H9 (cell line): ENCODE measurements around the gene COA1. TPM values are rescaled to one million over a fixed set of nuclear protein-coding genes. Genes with fewer than 3 reads are reported as not detected.

ENCODE experiments used
- DNase-seq: peaks from one replicate; pipeline ENCODE4 v3.0.0-alpha.2; 2017
- H2AFZ ChIP-seq: one replicate; pipeline ENCODE4 v1.6.1; 2013; ENCODE audit warnings: mild to moderate bottlenecking, low read length, control low read depth, moderate library complexity
- H2AK5ac ChIP-seq: 2 replicates; pipeline ENCODE4 v1.6.1; 2013; ENCODE audit warnings: low read length, control low read depth, mixed read lengths; ENCODE audit not compliant: insufficient read length
- H2BK120ac ChIP-seq: one replicate; pipeline ENCODE4 v1.6.1; 2013; ENCODE audit warnings: low read depth, mild to moderate bottlenecking, low read length, control low read depth, inconsistent platforms; ENCODE audit not compliant: poor library complexity, severe bottlenecking
- H2BK12ac ChIP-seq: 2 replicates; pipeline ENCODE4 v1.6.1; 2013; ENCODE audit warnings: low read length, control low read depth, mixed read lengths, low read depth; ENCODE audit not compliant: insufficient read length
- H2BK15ac ChIP-seq: 2 replicates; pipeline ENCODE4 v1.6.1; 2013; ENCODE audit warnings: low read depth, low read length, control low read depth
- H2BK20ac ChIP-seq: one replicate; pipeline ENCODE4 v1.6.1; 2013; ENCODE audit warnings: low read depth, mild to moderate bottlenecking, low read length, control low read depth, inconsistent platforms; ENCODE audit not compliant: poor library complexity, severe bottlenecking
- H2BK5ac ChIP-seq: 2 replicates; pipeline ENCODE4 v1.6.1; 2013; ENCODE audit warnings: low read length, control low read depth, mixed read lengths; ENCODE audit not compliant: insufficient read length
- H3K14ac ChIP-seq: 2 replicates; pipeline ENCODE4 v1.6.1; 2013; ENCODE audit warnings: low read length, control low read depth; ENCODE audit not compliant: insufficient read depth
- H3K18ac ChIP-seq: 2 replicates; pipeline ENCODE4 v1.6.1; 2013; ENCODE audit warnings: low read depth, mild to moderate bottlenecking, mixed read lengths, low read length, control low read depth; ENCODE audit not compliant: insufficient read length
- H3K23ac ChIP-seq: 2 replicates; pipeline ENCODE4 v1.6.1; 2013; ENCODE audit warnings: low read length, control low read depth, mixed read lengths, low read depth; ENCODE audit not compliant: insufficient read length
- H3K23me2 ChIP-seq: 2 replicates; pipeline ENCODE4 v1.6.1; 2013; ENCODE audit warnings: low read depth, mild to moderate bottlenecking, mixed read lengths, low read length, control low read depth; ENCODE audit not compliant: insufficient read length, poor library complexity, severe bottlenecking
- H3K27ac ChIP-seq: 2 replicates; pipeline ENCODE4 v1.5.1; 2013; ENCODE audit warnings: low read length, control low read depth, mixed read lengths, low read depth; ENCODE audit not compliant: insufficient read length
- H3K27me3 ChIP-seq: 2 replicates; pipeline ENCODE4 v1.6.1; 2013; ENCODE audit warnings: low read length, control low read depth, inconsistent platforms; ENCODE audit not compliant: insufficient read depth
- H3K4ac ChIP-seq: 2 replicates; pipeline ENCODE4 v1.6.1; 2013; ENCODE audit warnings: low read depth, mild to moderate bottlenecking, control low read depth, inconsistent platforms, low read length, moderate library complexity
- H3K4me1 ChIP-seq: 2 replicates; pipeline ENCODE4 v1.6.1; 2013; ENCODE audit warnings: low read length, control low read depth, inconsistent platforms; ENCODE audit not compliant: insufficient read depth
- H3K4me2 ChIP-seq: 2 replicates; pipeline ENCODE4 v1.6.1; 2013; ENCODE audit warnings: low read length, control low read depth, mixed read lengths; ENCODE audit not compliant: insufficient read length, insufficient read depth
- H3K56ac ChIP-seq: 2 replicates; pipeline ENCODE4 v1.6.1; 2013; ENCODE audit warnings: low read depth, mild to moderate bottlenecking, mixed read lengths, low read length, control low read depth; ENCODE audit not compliant: insufficient read length
- H3K79me1 ChIP-seq: 2 replicates; pipeline ENCODE4 v1.6.1; 2013; ENCODE audit warnings: low read depth, mild to moderate bottlenecking, moderate library complexity, low read length, control low read depth, inconsistent platforms; ENCODE audit not compliant: insufficient read depth, poor library complexity, severe bottlenecking
- H3K79me2 ChIP-seq: 2 replicates; pipeline ENCODE4 v1.6.1; 2013; ENCODE audit warnings: low read length, control low read depth, inconsistent platforms; ENCODE audit not compliant: insufficient read depth
- H3K9ac ChIP-seq: 2 replicates; pipeline ENCODE4 v1.6.1; 2013; ENCODE audit warnings: low read length, control low read depth, mixed read lengths; ENCODE audit not compliant: insufficient read length; ENCODE audit errors: extremely low read depth
- H3K9me3 ChIP-seq: one replicate; pipeline ENCODE4 v1.6.1; 2013; ENCODE audit warnings: low read depth, low read length, inconsistent platforms; ENCODE audit not compliant: control insufficient read depth
- H3T11ph ChIP-seq: one replicate; pipeline ENCODE4 v1.6.1; 2013; ENCODE audit warnings: mild to moderate bottlenecking, low read length, control low read depth, inconsistent platforms
- H4K20me1 ChIP-seq: one replicate; pipeline ENCODE4 v1.6.1; 2013; ENCODE audit not compliant: control insufficient read depth, insufficient read length, insufficient read depth
- H4K5ac ChIP-seq: 2 replicates; pipeline ENCODE4 v1.6.1; 2013; ENCODE audit warnings: low read depth, mild to moderate bottlenecking, mixed read lengths, low read length, control low read depth; ENCODE audit not compliant: insufficient read length
- H4K8ac ChIP-seq: replicated peaks from 2 replicates; pipeline ENCODE4 v1.6.1; 2013; ENCODE audit warnings: low read length, control low read depth, mixed read lengths, low read depth; ENCODE audit not compliant: insufficient read length
- H4K91ac ChIP-seq: 2 replicates; pipeline ENCODE4 v1.6.1; 2013; ENCODE audit warnings: low read depth, mild to moderate bottlenecking, moderate library complexity, mixed read lengths, low read length, control low read depth; ENCODE audit not compliant: insufficient read length
- H3K27ac Mint-ChIP-seq, 3 experiments: 2 replicates in 2 of 3; 3 replicates in 1 of 3; pipeline ENCODE4 v1.8.0; 2020 to 2021; ENCODE audit warnings: mixed read lengths in 3 of 3, mild to moderate bottlenecking in 1 of 3, moderate library complexity in 1 of 3
- H3K27me3 Mint-ChIP-seq: 2 replicates; pipeline ENCODE4 v1.8.0; 2021; ENCODE audit warnings: low read depth, mild to moderate bottlenecking, moderate library complexity, mixed read lengths
- H3K36me3 Mint-ChIP-seq, 3 experiments: 2 replicates in 2 of 3; 3 replicates in 1 of 3; pipeline ENCODE4 v1.8.0; 2020 to 2021; ENCODE audit warnings: low read depth in 3 of 3, mixed read lengths in 3 of 3; ENCODE audit not compliant: insufficient read depth in 1 of 3
- H3K4me1 Mint-ChIP-seq, 2 experiments: 2 replicates each; pipeline ENCODE4 v1.8.0; 2020; ENCODE audit warnings: mixed read lengths in 2 of 2
- H3K4me3 Mint-ChIP-seq, 2 experiments: 2 replicates in 1 of 2; 3 replicates in 1 of 2; pipeline ENCODE4 v1.8.0; 2020 to 2021; ENCODE audit warnings: mild to moderate bottlenecking in 2 of 2, mixed read lengths in 2 of 2, moderate library complexity in 1 of 2
- H3K9me3 Mint-ChIP-seq, 2 experiments: 2 replicates in 1 of 2; 3 replicates in 1 of 2; pipeline ENCODE4 v1.8.0; 2020; ENCODE audit warnings: mild to moderate bottlenecking in 2 of 2, mixed read lengths in 2 of 2, moderate library complexity in 1 of 2
- CTCF ChIP-seq: fragments of 200-600 bp; sonication (generic); conservative IDR thresholded peaks from 3 replicates; pipeline ENCODE4 v1.8.0; 2021; ENCODE audit warnings: antibody characterized with exemption, mild to moderate bottlenecking
- WGBS: extraction: QIAGEN DNeasy Blood & Tissue Kit; methylation state at CpG from one replicate; pipeline ENCODE4 v1.1.7; 2013; ENCODE audit warnings: missing lambda C conversion rate, low lambda C conversion rate, mixed read lengths; ENCODE audit not compliant: insufficient read length; ENCODE audit errors: extremely low coverage; 5-methylcytosine and 5-hydroxymethylcytosine counted together
- total RNA-seq: library from RNA; stranded (reverse); gene quantifications from 2 replicates; pipeline ENCODE4 v1.2.1, GENCODE V29; 2021

The COA1 gene
- total RNA-seq, 1 experiment from 2014 or later: 138 TPM

- no peaks in the 10 kb centered on the region for H3K9me3 ChIP-seq
- H2BK15ac ChIP-seq: no peak overlapping the region
- H2BK20ac ChIP-seq: no peak overlapping the region
- no peak overlapping the region for H3K56ac ChIP-seq
- no peak overlapping the region for H4K8ac ChIP-seq
- Mint-ChIP-seq H3K27me3 (no peaks in the 10 kb centered on the region), H3K4me3 (no peak overlapping the region), H3K4me1 (no peaks in the 10 kb centered on the region), H3K9me3 (no peaks in the 10 kb centered on the region), H3K36me3 (peaks cover 26 to 80% (median 59%) of the 10 kb centered on the region in 3 experiments; a peak in 6 of 7 replicates), H3K27ac (no peak overlapping the region)
- no peak overlapping the region for H2AK5ac ChIP-seq
- H2BK120ac ChIP-seq: no peak overlapping the region
- no peak overlapping the region for H3K23ac ChIP-seq
- no peak overlapping the region for H2AFZ ChIP-seq
- no peaks in the 10 kb centered on the region for H3K23me2 ChIP-seq
- H2BK12ac ChIP-seq: no peak overlapping the region
- H3T11ph ChIP-seq: no peak overlapping the region
- no peak overlapping the region for H4K91ac ChIP-seq
- no peaks in the 10 kb centered on the region for H3K27me3 ChIP-seq
- H3K9ac ChIP-seq: no peak overlapping the region
- no peak overlapping the region for H3K4ac ChIP-seq
- H3K27ac ChIP-seq: no peak overlapping the region
- no peaks in the 10 kb centered on the region for H4K20me1 ChIP-seq
- H2BK5ac ChIP-seq: no peak overlapping the region
- no peak overlapping the region for H3K18ac ChIP-seq
- WGBS: no CpG with 5 or more reads among the region's 2 CpGs
- H3K79me1 ChIP-seq: no peaks in the 10 kb centered on the region
- H3K79me2 ChIP-seq: no peaks in the 10 kb centered on the region
- no peak for TF ChIP-seq CTCF
- H4K5ac ChIP-seq: no peak overlapping the region
- no peaks in the 10 kb centered on the region for H3K4me1 ChIP-seq
- no peak for DNase-seq
- H3K14ac ChIP-seq: no peak overlapping the region
- no peak overlapping the region for H3K4me2 ChIP-seq
Observed at GRCh38 chr7:43634384-43634783, 94.9 kb downstream of the COA1 start.
